SK-N-SH treated with all-trans-retinoic acid at 6 μM for 48 hours (cell line): ENCODE measurements around the gene ELF1.
"Not testable (repeated sequence)": the region's sequence is repeated elsewhere in the genome, so short reads cannot be mapped to it uniquely, and the experiment has no call there.

Source experiments
- ATAC-seq: fragments of 200-7000 bp; cut with Tn5 transposase; 3 replicates; pipeline ENCODE4 v1.9.1; 2020; ENCODE audit warnings: mild to moderate bottlenecking, moderate library complexity
- ARNTL ChIP-seq: fragments of 450-650 bp; formaldehyde crosslinking; IDR thresholded peaks from 2 replicates; pipeline ENCODE4 v1.5.0; 2020; ENCODE audit warnings: low read depth, mild to moderate bottlenecking, moderate library complexity, borderline replicate concordance
- BACH2 ChIP-seq: fragments of 250-450 bp; sonication (Bioruptor Pico); IDR thresholded peaks from 2 replicates; pipeline ENCODE4 v1.9.0; 2021; ENCODE audit warnings: mild to moderate bottlenecking, borderline replicate concordance
- CREB5 ChIP-seq: fragments of 250-450 bp; sonication (Bioruptor Pico); IDR thresholded peaks from 2 replicates; pipeline ENCODE4 v1.5.1; 2020; ENCODE audit warnings: low read depth, mild to moderate bottlenecking, moderate library complexity
- CSDC2 ChIP-seq: fragments of 250-450 bp; sonication (Bioruptor Pico); IDR thresholded peaks from 2 replicates; pipeline ENCODE4 v1.5.0; 2020; ENCODE audit warnings: mild to moderate bottlenecking, moderate library complexity
- CSRNP3 ChIP-seq: fragments of 250-450 bp; sonication (Bioruptor Pico); IDR thresholded peaks from 2 replicates; pipeline ENCODE4 v1.5.1; 2021; ENCODE audit warnings: mild to moderate bottlenecking, moderate library complexity
- ISL1 ChIP-seq: fragments of 250-450 bp; sonication (Bioruptor Pico); IDR thresholded peaks from 2 replicates; pipeline ENCODE4 v2.1.2; 2022; ENCODE audit warnings: mild to moderate bottlenecking, moderate library complexity
- OSR1 ChIP-seq: fragments of 250-450 bp; sonication (Bioruptor Pico); IDR thresholded peaks from 2 replicates; pipeline ENCODE4 v1.8.0; 2022; ENCODE audit warnings: moderate library complexity, mild to moderate bottlenecking, inconsistent platforms
- PATZ1 ChIP-seq: fragments of 250-450 bp; sonication (Bioruptor Pico); IDR thresholded peaks from 2 replicates; pipeline ENCODE4 v1.8.0; 2020; ENCODE audit warnings: mild to moderate bottlenecking, moderate library complexity, borderline replicate concordance
- PPARA ChIP-seq: fragments of 250-450 bp; sonication (Bioruptor Pico); IDR thresholded peaks from 2 replicates; pipeline ENCODE4 v1.5.0; 2020; ENCODE audit warnings: mild to moderate bottlenecking, borderline replicate concordance
- SNAI2 ChIP-seq: fragments of 250-450 bp; sonication (Bioruptor Pico); IDR thresholded peaks from 2 replicates; pipeline ENCODE4 v1.5.0; 2020; ENCODE audit warnings: mild to moderate bottlenecking, moderate library complexity
- TCF4 ChIP-seq: fragments of 250-450 bp; sonication (Bioruptor Pico); IDR thresholded peaks from 2 replicates; pipeline ENCODE4 v1.8.0; 2021; ENCODE audit warnings: mild to moderate bottlenecking, moderate library complexity, borderline replicate concordance
- TSHZ2 ChIP-seq: fragments of 250-450 bp; sonication (Bioruptor Pico); IDR thresholded peaks from 2 replicates; pipeline ENCODE4 v1.5.0; 2020; ENCODE audit warnings: mild to moderate bottlenecking, moderate library complexity
- ZFP30 ChIP-seq: fragments of 450-650 bp; formaldehyde crosslinking; IDR thresholded peaks from 2 replicates; pipeline ENCODE4 v1.5.0; 2022; ENCODE audit warnings: mild to moderate bottlenecking, moderate library complexity
- ZNF565 ChIP-seq: fragments of 450-650 bp; formaldehyde crosslinking; conservative IDR thresholded peaks from 2 replicates; pipeline ENCODE4 v1.5.0; 2020; ENCODE audit warnings: low read depth, mild to moderate bottlenecking, moderate library complexity
- ZNF70 ChIP-seq: fragments of 450-650 bp; formaldehyde crosslinking; IDR thresholded peaks from 2 replicates; pipeline ENCODE4 v1.5.0; 2020; ENCODE audit warnings: mild to moderate bottlenecking, moderate library complexity
- ZNF8 ChIP-seq: fragments of 450-650 bp; formaldehyde crosslinking; IDR thresholded peaks from 2 replicates; pipeline ENCODE4 v1.5.0; 2020; ENCODE audit warnings: mild to moderate bottlenecking, moderate library complexity

ELF1 gene

GRCh38 chr13:40908546-40908945, 110.6 kb downstream of the ELF1 start:
- no peak for TF ChIP-seq ZNF8 (CRISPR knock-in tag)
- TF ChIP-seq OSR1 (CRISPR knock-in tag) = no peak
- no peak for TF ChIP-seq ZNF70 (CRISPR knock-in tag)
- no peak for ATAC-seq

GRCh38 chr13:40901032-40901431, 118.1 kb downstream of the ELF1 start:
- not testable (repeated sequence) for ATAC-seq

- ATAC-seq = not testable (repeated sequence)
Measured at GRCh38 chr13:40900568-40900967, 118.5 kb downstream of the ELF1 start.

- TF ChIP-seq TSHZ2 (CRISPR knock-in tag) (no peak), CREB5 (CRISPR knock-in tag) (no peak), CSRNP3 (CRISPR knock-in tag) (no peak), ZNF8 (CRISPR knock-in tag) (no peak), PPARA (no peak), PATZ1 (CRISPR knock-in tag) (no peak), BACH2 (CRISPR knock-in tag) (no peak), OSR1 (CRISPR knock-in tag) (no peak)
- no peak for ATAC-seq
Measured at GRCh38 chr13:40897053-40897452, 122.1 kb downstream of the ELF1 start.

- no peak for TF ChIP-seq SNAI2 (CRISPR knock-in tag)
- no peak for TF ChIP-seq ARNTL (CRISPR knock-in tag)
- no peak for TF ChIP-seq ZFP30 (CRISPR knock-in tag)
- no peak for TF ChIP-seq CSDC2 (CRISPR knock-in tag)
- TF ChIP-seq CSRNP3 (CRISPR knock-in tag) = no peak
- TF ChIP-seq TCF4 (CRISPR knock-in tag) = no peak
- no peak for TF ChIP-seq ISL1 (CRISPR knock-in tag)
- no peak for TF ChIP-seq ZNF8 (CRISPR knock-in tag)
- TF ChIP-seq ZNF565 (CRISPR knock-in tag) = no peak
- TF ChIP-seq ZNF70 (CRISPR knock-in tag) = no peak
- ATAC-seq = no peak
Measured at GRCh38 chr13:40895227-40896184, 123.6 kb downstream of the ELF1 start.

- not testable (repeated sequence) for ATAC-seq
Measured at GRCh38 chr13:40893573-40893972, 125.5 kb downstream of the ELF1 start.
